Frontal cortex (tissue), 4 donors: ENCODE results near the gene GNG7. TPM values are rescaled to one million over a fixed set of nuclear protein-coding genes. Genes with fewer than 3 reads are reported as not detected.
A peak's percentile ranks its signal among the peaks of the same experiment; 100 is the strongest.
"Not testable (repeated sequence)": the region's sequence is repeated elsewhere in the genome, so short reads cannot be mapped to it uniquely, and the experiment has no call there.

Experiments used
- DNase-seq, 2 donors: peaks; one replicate each; pipeline ENCODE4 v3.0.0; 2012; ENCODE audit warnings: low spot score in 2 of 2
- FAIRE-seq: peaks from 2 replicates; lab custom pipeline; 2012; peaks lifted over from hg19 to GRCh38; lab: Jason Lieb, UNC
- total RNA-seq: library from RNA; depleted of rRNA; stranded (reverse); fragments of >200 nt; gene quantifications from one replicate; pipeline ENCODE4 v1.2.3, GENCODE V29; 2014
- donor health status: control.
- donor health status: control.
- donor health status: control.

GNG7 gene
- total RNA-seq, 1 donor from 2014 or later, result 7.7 TPM

DNA sequence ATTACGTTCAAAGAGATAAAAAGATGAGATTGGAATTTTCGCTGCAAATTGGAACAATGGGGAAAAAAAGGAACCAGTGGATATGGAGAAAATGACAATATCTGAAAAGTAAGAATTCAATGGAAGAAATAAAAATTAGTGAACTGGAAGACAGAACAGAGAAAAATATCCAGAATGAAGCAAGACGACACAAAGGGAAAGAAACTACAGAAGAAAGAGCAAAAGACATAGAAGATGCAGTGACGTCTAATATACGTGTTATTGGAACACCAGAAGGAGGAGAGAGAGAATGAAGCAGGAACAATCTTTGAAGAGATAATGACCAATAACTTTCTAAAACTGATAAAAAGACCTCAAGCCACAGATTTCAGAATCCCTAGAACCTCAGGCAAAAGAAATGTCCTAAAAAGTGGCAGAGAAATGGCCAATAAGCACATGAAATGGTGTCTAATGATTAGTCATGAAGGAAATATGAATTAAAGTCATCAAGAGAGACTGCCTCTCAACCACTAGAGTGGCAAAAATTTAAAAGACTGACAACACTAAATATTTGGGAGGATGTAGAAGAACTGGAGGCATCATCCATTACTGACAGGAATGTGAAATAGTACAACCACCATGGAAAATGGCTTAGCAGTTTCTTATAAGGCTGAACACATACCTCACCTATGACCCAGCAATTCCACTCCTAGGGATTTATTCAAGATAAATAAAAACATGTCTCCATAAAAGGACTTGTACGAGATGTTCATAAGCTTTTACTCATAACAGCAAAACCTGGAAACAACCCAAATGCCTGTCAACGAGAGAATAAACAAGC lies 170.0 kb downstream of the GNG7 start:
- no peak for DNase-seq
- no peak for FAIRE-seq

GRCh38 chr19:2529942-2530341 lies 172.6 kb downstream of the GNG7 start:
- DNase-seq, FAIRE-seq: not testable (repeated sequence)

DNA sequence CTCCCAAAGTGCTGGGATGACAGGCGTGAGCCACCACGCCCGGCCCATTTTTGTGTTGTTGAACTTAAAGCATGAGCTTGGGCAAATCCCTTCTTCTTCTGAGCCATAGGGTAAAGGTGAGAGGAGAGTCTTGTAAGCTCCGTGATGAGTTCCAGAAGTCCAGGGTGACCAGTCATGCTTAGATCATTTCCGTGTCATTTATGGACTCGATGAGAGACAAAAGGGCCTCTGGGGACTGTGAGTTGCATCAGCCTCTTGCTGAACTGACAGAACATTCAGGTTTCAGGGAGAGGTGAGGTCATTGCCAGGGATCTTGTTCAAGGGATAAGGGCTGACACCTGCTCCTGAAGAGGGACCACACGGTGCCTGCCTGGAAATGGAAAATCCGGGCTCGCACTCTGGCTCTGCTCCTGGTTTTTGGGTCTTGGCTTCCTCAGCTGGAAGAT lies 173.0 kb downstream of the GNG7 start:
- DNase-seq (no peak), FAIRE-seq (no peak)

DNA sequence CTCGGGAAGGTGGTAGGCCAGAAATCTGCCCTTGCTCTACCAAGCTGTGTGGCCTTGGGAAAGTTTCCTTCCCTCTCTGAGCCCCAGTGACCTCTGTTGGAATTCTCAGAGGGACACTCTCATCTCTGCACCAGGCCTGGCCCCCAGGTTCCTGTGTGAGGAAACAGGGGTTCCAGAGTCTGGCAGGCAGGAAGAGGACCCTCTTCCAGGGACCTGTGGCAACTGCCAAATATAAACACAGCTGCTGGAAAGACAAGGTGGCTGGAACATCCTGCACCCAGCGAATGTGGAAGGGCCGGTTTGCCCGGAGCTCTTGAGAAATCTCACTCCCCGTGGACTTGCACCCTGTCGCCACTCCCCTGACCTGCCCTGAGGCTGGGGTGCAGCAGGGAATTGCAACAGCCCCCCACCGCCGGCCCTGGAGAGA lies 173.8 kb downstream of the GNG7 start:
- FAIRE-seq, result no peak
- DNase-seq, result no peak

GRCh38 chr19:2527686-2528085 lies 174.8 kb downstream of the GNG7 start:
- no peak for FAIRE-seq
- DNase-seq, result no peak

DNA sequence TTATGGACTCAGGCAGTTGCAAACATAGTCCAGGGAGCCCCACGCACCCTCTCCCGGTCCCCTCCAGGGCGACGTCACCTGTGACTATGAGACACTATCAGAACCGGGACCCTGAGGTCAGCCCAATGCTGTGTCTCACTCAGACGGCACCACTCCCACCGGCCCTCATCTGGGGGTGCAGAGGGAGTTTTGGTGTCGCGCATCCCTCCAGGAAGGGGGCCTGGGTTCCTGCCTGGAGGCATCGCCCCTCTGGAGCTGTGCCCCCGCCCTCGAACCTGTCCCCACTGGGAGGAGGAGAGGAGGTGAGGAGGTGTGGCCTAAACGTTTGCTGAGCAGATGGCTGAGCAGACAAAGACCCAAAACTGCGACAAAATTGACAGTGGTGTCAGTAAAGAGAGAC lies 175.3 kb downstream of the GNG7 start:
- DNase-seq (no peak), FAIRE-seq (no peak)

GRCh38 chr19:2524840-2525723 lies 177.4 kb downstream of the GNG7 start:
- DNase-seq, result peak in 1 of 2 donors; percentile 63
- FAIRE-seq, result no peak

- FAIRE-seq (no peak), DNase-seq (no peak)
Observed at GRCh38 chr19:2524361-2524839, 178.1 kb downstream of the GNG7 start.

DNA sequence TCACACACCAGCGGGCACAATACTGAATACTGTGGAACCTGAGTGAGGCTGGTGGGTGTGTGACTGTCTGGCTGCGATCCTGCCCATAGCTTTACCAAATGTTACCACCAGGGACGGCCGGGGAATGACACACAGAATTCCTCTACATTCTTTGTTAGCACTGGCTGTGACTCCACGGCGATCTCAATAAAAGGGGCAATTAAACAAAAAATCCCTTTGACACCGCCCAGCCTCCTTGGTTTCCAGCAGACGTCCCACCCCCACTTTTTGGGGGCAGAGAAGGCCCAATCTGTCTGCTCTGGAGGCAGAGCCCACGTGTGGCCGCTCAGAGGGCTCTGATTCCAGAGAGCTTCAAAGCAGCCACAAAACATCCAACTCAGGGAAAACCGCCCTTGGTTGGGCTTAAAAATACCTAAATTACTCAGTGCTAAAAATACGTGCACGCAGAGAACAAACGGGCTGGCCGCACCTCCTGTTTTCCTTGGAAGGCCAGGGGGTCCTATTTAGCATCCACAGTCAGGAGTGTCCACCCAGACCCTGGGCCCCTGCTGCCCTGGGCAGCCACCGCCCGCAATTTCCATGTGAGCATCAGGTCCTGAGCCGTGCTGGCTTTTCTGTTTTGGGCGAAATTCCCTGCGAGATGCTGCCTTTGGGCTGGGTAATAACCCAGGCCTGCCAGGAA lies 178.7 kb downstream of the GNG7 start:
- FAIRE-seq (no peak), DNase-seq (no peak)

- DNase-seq (no peak), FAIRE-seq (no peak)
Observed at GRCh38 chr19:2519482-2519881, 183.0 kb downstream of the GNG7 start.

DNA sequence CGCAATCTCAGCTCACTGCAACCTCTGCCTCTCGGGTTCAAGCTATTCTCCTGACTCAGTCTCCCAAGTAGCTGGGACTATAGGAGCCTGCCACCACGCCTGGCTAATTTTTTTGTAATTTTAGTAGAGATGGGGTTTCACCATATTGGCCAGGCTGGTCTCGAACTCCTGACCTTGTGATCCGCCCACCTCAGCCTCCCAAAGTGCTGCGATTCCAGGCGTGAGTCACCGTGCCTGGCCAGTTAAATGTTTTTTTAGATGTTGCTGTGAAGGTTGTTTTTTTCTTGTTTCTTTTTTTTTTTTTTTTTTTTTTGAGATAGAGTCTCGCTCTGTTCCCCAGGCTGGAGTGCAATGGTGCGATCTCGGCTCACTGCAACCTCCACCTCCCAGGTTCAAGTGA lies 183.6 kb downstream of the GNG7 start:
- not testable (repeated sequence) for FAIRE-seq, DNase-seq

DNA sequence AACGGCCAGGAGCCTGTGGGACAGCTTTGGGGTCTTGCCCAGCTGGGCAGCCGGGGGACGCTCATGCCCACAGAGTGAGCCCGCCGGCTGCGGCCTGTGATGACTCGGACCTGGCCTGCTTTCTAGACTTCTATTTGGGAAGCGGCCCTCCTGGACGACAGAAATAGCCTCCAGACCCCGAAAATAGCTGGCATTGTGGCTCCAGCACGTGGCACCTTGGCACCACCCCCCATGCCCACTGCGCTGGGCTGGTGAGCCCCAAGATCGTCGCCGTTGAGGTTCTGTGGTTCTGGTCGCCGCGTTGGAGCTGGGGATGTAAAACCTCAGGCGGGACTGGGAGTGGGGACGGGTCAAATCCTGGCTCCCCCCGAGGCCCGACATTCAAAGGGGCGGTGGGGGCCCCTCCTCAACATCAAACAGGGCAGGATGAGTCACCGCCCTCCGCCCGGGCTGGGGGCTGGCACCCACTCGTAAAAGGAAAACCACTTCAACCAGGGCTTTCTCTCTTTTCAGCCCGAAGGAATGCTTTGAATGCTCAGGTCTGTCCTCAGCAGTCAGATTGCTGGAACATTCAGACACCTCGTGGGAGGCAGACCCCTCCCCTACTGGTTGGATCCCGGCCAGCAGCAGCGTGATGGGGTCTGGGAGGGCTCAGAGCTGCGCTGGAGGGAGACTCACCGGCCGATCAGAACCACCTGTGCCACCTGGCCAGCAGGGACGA lies 184.5 kb downstream of the GNG7 start:
- FAIRE-seq, result no peak
- no peak for DNase-seq

DNA sequence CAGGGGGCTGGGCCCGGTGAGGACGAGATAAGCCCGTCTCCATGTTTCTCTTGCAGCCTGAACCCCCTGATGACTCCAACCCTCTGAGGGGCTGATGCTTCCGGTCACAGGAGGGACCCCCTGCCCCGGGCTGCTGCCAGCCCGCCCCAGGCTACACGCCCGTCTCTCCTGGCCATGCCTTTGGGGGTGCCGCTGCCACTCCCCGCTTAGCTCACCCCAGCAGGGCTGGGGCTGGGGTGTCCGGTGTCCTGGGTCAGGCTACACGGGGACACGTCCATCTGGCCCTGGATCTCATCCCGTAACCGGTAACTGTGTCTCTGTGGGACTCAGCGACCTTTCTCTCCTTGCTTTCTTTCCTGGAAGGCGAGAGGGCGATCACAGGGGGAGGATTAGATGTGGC lies 185.8 kb downstream of the GNG7 start:
- no peak for DNase-seq
- no peak for FAIRE-seq

DNA sequence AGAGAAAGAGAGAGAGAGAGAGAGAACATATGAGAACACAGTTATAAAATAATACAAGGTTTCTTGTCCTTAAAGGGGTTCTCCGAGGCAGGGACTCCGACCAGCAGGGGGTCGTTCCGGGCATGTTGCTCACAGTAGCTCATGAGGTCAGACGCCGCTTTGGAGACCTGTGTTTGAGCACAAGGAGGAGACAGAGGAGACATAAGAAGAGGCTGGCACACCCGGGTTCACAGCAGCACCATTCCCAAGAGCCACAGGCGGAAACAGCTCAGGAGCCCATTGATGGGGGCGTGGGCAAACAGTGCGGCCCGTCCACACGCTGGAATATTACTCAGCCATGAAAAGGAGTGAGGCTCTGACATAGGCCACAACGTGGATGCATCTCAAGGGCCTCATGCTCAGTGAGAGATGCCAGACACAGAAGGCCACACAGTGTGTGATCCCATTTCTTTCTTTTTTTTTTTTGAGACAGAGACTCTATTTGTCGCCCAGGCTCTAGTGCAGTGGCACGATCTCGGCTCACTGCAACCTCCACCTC lies 187.4 kb downstream of the GNG7 start:
- FAIRE-seq, result no peak

DNA sequence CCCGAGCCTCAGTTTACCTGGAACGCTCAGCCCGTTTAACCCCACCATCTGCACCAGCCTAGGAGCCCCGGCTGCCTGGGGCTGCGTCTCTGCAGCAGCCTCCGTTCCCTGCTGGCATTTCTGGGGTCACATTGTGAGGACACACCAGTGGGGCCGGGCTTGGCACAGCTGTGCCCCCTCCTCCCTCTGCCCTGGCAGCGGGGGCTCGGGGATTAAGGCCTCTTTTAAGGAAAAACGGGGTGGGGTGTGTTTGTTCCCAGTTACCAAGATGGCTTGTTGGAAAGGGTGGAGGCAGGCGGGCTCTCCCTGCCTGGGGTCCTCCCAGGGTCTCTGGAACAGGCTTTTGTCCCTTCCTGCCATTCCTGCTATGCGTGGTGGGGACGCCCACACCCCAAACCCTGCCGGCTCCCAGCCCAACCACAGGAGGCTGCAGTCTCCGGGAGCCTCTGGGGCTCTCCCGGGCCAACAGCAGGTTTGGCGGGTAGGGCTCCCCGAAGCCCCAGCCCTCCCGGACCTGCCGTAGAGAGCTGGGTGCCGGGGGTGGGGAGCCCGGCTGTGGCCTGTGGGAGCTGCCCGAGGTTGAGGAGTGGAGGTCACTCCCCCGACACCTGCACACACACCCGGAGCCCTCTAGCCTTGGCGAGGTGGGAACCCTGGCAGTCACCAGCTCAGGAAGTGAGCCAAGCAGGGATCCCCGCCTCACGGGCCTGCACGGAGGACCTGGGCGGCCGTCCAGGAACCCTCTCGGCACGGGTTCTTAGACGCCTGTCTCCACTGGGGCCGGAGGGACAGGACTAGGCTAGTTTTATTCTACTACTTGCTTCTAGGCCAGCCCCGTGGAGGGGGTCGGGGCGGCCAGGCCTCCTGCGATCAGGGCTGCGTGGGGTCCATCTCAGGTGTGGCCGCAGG lies 189.7 kb downstream of the GNG7 start:
- FAIRE-seq (no peak), DNase-seq (no peak)

More for the DNA sequence above, 187.4 kb downstream of the GNG7 start:
- no peak for DNase-seq

DNA sequence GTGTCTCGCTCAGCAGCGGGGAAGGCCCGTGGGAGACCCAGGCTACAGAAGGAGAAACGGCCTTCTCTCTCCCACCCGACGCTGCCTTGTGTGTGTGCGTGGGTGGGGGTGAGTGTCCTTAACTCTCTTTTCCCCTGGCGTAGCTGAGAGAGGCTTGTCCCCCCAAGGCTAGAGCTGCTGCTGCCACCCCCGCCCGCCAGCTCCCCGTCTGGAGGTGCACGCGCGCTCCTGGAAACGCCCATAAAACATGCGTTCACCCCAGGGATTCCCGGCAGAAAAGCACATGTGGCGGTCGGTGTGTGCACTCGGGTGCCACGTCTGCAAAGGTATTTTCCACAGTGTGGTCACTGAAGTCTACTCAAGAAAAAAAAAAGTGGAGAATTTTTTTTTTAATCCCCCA lies 190.5 kb downstream of the GNG7 start:
- DNase-seq (no peak), FAIRE-seq (no peak)

DNA sequence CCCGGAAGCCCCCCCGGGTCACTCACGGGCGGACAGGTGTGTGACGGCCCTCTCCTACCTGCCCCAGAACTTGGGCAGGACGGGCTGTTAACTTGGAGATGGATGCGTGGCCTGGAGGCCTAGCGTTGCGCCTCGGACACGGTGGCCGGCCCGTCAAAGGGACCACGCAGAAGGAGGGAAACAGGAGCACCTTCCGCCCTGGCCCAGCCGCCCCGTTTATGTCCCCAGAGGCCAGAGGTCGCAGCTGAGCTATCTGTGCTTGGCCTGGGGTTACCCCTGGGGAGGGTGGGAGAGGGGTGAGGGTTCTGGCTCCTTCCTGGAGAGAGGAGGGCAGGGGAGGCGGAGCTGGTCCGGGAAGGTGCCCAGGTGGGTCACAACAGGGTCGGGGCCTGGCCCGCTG lies 190.9 kb downstream of the GNG7 start:
- FAIRE-seq, result no peak
- DNase-seq, result no peak

DNA sequence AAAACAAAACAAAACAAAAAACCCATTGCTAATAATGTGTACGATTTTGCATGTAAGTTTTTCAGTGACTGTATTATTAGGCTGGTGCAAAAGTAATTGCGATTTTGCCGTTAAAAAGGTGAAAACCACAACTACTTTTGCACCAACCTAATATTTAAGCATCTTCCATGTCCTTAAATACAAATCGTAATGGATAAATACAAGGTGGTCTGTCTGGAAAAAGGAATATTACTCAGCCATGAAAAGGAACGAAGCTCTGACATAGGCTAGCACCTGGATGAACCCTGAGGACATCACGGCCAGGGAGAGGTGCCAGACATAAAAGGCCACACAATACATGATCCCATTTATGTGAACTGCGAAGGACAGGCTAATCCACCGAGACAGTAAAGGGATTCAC lies 193.4 kb downstream of the GNG7 start:
- DNase-seq, result no peak
- no peak for FAIRE-seq
